ENCODE data around the gene THPO. TPM values are rescaled to one million over a fixed set of nuclear protein-coding genes. Genes with fewer than 3 reads are reported as not detected.

Gene THPO
- total RNA-seq, 1 experiment from 2014 or later = 0.55 TPM

DNA sequence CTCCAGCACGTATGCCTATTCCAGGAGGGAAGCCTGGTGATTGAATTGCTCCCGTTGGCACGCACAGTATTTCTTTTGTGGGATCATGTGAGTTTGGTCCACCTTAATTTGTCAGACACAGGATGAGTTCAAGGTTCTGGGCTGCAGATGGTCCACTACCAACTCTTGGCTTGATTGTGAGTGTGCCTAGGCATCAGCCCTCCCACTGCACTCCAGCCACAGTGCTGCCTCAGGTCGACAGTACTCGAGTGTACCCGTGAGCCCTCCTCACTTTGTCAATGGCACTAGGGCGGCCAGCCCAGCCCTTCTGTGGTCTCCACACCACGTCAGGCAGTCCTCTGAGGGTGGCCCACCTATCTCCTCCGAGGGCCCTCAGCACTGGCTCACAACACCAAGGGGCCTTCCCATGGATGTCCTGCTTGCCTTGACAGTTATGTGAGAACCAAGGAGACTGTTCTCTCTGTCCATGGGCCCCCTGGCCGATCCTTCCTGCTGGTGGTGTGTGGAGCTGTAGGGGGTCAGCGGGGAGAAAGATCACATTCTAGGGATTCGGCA is 32.0 kb upstream of the THPO start:
- POLR2A ChIA-PET = no interaction called here
- Mint-ChIP-seq H3K27ac (no peak overlapping the region), H3K4me1 (no peaks in the 10 kb centered on the region), H3K27me3 (ENCODE audit: low read depth) (no peaks in the 10 kb centered on the region), H3K36me3 (no peaks in the 10 kb centered on the region), H3K4me3 (no peak overlapping the region), H3K9me3 (no peaks in the 10 kb centered on the region)
- ATAC-seq (no peak), DNase-seq (ENCODE audit: low spot score) (no peak)
- CTCF ChIA-PET = interaction anchor here (0.9 kb wide), 1 partner anchor 39 kb away, joined by 4 read pairs; no protein-coding TSS in a partner anchor
- TF ChIP-seq, protein P1, sequence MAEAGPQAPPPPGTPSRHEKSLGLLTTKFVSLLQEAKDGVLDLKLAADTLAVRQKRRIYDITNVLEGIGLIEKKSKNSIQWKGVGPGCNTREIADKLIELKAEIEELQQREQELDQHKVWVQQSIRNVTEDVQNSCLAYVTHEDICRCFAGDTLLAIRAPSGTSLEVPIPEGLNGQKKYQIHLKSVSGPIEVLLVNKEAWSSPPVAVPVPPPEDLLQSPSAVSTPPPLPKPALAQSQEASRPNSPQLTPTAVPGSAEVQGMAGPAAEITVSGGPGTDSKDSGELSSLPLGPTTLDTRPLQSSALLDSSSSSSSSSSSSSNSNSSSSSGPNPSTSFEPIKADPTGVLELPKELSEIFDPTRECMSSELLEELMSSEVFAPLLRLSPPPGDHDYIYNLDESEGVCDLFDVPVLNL (CRISPR knock-in tag; IDR thresholded peaks at IDR 0.05; ENCODE audit: borderline replicate concordance, low read depth) = no peak

DNA sequence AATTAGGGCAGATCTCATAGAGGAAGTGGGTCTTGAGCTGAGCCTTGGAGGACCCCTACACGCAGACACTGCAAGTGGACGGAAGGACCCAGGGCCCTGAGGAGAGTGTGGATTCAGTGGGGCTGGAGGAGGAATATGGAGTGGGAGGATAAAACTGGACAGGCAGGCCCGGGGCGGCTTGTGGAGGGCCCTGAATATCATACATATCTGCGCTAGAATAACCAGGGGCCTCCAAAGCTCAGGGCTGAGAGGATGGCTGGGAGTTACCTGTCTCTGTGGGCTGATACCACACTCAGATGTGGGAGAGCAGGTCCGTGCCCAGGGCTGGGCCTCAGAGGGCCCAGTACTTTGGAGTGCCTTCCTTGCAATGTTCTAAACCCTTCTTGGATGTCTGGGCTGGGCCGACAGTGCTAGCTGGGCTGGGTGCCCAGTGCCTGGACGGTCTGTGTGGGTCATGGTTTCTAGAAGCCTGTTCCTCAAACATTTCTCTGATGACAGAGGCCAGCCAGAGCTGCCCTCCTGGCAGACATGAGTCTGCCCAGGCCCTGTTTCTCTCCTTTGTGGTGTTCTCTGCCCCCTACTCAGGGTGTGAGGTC is 31.4 kb upstream of the THPO start:
- Mint-ChIP-seq H3K27ac (no peak overlapping the region), H3K36me3 (no peaks in the 10 kb centered on the region), H3K4me3 (no peak overlapping the region), H3K9me3 (no peaks in the 10 kb centered on the region), H3K27me3 (ENCODE audit: low read depth) (no peaks in the 10 kb centered on the region), H3K4me1 (no peaks in the 10 kb centered on the region)
- CTCF ChIA-PET = interaction anchor here (0.9 kb wide), 1 partner anchor 38 kb away, joined by 4 read pairs; no protein-coding TSS in a partner anchor
- DNase-seq (ENCODE audit: low spot score) (no peak), ATAC-seq (no peak)
- POLR2A ChIA-PET = no interaction called here
- TF ChIP-seq RELA (CRISPR knock-in tag; IDR thresholded peaks at IDR 0.05; ENCODE audit: borderline replicate concordance) (no peak), MYBL2 (CRISPR knock-in tag; IDR thresholded peaks at IDR 0.05) (no peak), SMAD3 (CRISPR knock-in tag; IDR thresholded peaks at IDR 0.05; ENCODE audit: borderline replicate concordance) (no peak), ESRRA (CRISPR knock-in tag; IDR thresholded peaks at IDR 0.05; ENCODE audit: borderline replicate concordance) (no peak), TP53 (CRISPR knock-in tag; IDR thresholded peaks at IDR 0.05) (no peak), NR1H2 (CRISPR knock-in tag; IDR thresholded peaks at IDR 0.05) (no peak), IRF2 (CRISPR knock-in tag; IDR thresholded peaks at IDR 0.05; ENCODE audit: borderline replicate concordance, low read depth) (no peak), NFATC4 (CRISPR knock-in tag; IDR thresholded peaks at IDR 0.05) (no peak)

DNA sequence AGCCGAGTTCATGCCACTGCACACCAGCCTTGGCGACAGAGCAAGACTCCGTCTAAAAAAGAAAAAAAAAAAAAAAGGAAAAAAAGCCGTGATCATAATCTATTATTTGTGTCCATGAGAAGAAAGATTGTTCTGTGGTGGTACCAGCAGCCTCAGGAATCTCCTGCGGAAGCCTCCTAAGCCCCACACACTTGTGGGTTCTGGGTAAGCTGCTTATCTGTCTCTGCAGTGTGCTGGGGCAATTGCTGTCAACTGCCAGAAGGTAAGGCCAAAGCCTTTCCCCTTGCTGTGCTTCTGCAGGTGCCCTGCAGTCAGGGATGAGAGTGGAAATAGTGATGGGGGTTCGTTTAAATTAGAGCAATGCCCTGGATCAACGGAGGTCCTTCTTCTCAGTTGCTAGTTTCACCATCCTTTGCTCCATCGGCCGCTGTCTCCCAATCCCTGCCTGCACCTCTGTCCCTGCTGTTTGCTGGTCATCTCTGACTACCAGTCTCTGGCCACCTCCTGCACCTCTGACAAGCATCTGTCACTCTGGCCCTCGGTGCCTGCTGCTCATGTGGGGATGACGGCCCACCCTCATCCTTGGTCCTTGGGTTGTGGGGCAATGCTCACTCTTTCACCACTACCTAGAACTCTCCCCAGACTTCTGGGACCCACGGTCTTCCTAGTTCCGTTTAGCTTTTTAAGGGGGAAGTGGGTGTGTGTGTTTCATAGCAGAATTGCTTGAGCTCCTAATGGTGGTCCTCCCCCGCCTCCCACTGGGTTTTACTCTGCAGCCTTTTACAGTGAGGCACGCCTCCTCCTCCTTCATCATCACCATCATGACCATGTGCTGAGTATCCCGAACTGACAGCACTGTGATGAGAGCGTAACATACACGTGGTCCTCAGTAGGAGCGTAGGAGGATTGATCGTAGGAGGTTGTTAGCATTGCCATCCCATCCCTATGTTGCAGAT is 27.3 kb upstream of the THPO start:
- no peak for DNase-seq (ENCODE audit: low spot score)
- ATAC-seq = no peak
- Mint-ChIP-seq H3K27me3 (ENCODE audit: low read depth) (no peaks in the 10 kb centered on the region), H3K27ac (no peak overlapping the region), H3K36me3 (no peaks in the 10 kb centered on the region), H3K4me1 (no peaks in the 10 kb centered on the region), H3K4me3 (no peak overlapping the region), H3K9me3 (no peaks in the 10 kb centered on the region)
- ChIA-PET CTCF (no interaction called here), POLR2A (no interaction called here)
- TF ChIP-seq, protein P2, sequence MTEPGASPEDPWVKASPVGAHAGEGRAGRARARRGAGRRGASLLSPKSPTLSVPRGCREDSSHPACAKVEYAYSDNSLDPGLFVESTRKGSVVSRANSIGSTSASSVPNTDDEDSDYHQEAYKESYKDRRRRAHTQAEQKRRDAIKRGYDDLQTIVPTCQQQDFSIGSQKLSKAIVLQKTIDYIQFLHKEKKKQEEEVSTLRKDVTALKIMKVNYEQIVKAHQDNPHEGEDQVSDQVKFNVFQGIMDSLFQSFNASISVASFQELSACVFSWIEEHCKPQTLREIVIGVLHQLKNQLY (CRISPR knock-in tag; IDR thresholded peaks at IDR 0.05) = no peak
- TF ChIP-seq, protein P3, sequence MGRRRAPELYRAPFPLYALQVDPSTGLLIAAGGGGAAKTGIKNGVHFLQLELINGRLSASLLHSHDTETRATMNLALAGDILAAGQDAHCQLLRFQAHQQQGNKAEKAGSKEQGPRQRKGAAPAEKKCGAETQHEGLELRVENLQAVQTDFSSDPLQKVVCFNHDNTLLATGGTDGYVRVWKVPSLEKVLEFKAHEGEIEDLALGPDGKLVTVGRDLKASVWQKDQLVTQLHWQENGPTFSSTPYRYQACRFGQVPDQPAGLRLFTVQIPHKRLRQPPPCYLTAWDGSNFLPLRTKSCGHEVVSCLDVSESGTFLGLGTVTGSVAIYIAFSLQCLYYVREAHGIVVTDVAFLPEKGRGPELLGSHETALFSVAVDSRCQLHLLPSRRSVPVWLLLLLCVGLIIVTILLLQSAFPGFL (CRISPR knock-in tag; IDR thresholded peaks at IDR 0.05; ENCODE audit: borderline replicate concordance) = no peak
- no peak for TF ChIP-seq PRRX2 (CRISPR knock-in tag; IDR thresholded peaks at IDR 0.05)
- no peak for TF ChIP-seq GTF2I (CRISPR knock-in tag; conservative IDR thresholded peaks at IDR 0.05)
- TF ChIP-seq ZNF232 (CRISPR knock-in tag; IDR thresholded peaks at IDR 0.05) = no peak
- TF ChIP-seq TEAD4 (CRISPR knock-in tag; IDR thresholded peaks at IDR 0.05) = no peak
- no peak for TF ChIP-seq SOX15 (CRISPR knock-in tag; IDR thresholded peaks at IDR 0.05)
- no peak for TF ChIP-seq JAZF1 (CRISPR knock-in tag; IDR thresholded peaks at IDR 0.05)
- no peak for TF ChIP-seq ZNF671 (CRISPR knock-in tag; IDR thresholded peaks at IDR 0.05)
- TF ChIP-seq, protein P4, sequence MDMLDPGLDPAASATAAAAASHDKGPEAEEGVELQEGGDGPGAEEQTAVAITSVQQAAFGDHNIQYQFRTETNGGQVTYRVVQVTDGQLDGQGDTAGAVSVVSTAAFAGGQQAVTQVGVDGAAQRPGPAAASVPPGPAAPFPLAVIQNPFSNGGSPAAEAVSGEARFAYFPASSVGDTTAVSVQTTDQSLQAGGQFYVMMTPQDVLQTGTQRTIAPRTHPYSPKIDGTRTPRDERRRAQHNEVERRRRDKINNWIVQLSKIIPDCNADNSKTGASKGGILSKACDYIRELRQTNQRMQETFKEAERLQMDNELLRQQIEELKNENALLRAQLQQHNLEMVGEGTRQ (CRISPR knock-in tag; IDR thresholded peaks at IDR 0.05) = no peak
- TF ChIP-seq, protein P5, sequence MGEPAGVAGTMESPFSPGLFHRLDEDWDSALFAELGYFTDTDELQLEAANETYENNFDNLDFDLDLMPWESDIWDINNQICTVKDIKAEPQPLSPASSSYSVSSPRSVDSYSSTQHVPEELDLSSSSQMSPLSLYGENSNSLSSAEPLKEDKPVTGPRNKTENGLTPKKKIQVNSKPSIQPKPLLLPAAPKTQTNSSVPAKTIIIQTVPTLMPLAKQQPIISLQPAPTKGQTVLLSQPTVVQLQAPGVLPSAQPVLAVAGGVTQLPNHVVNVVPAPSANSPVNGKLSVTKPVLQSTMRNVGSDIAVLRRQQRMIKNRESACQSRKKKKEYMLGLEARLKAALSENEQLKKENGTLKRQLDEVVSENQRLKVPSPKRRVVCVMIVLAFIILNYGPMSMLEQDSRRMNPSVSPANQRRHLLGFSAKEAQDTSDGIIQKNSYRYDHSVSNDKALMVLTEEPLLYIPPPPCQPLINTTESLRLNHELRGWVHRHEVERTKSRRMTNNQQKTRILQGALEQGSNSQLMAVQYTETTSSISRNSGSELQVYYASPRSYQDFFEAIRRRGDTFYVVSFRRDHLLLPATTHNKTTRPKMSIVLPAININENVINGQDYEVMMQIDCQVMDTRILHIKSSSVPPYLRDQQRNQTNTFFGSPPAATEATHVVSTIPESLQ (CRISPR knock-in tag; IDR thresholded peaks at IDR 0.05) = no peak
- no peak for TF ChIP-seq TP53 (CRISPR knock-in tag; IDR thresholded peaks at IDR 0.05)
- no peak for TF ChIP-seq JUN (CRISPR knock-in tag; IDR thresholded peaks at IDR 0.05)
- TF ChIP-seq NFYB (CRISPR knock-in tag; conservative IDR thresholded peaks at IDR 0.05; ENCODE audit: low read depth) = no peak
- TF ChIP-seq, protein P6, sequence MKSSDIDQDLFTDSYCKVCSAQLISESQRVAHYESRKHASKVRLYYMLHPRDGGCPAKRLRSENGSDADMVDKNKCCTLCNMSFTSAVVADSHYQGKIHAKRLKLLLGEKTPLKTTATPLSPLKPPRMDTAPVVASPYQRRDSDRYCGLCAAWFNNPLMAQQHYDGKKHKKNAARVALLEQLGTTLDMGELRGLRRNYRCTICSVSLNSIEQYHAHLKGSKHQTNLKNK (CRISPR knock-in tag; IDR thresholded peaks at IDR 0.05) = no peak
